WERI-Rb-1 (cell line): ENCODE measurements around the gene PRKAG2.
A peak's percentile ranks its signal among the peaks of the same experiment; 100 is the strongest.

Experiments used
- DNase-seq: peaks from one replicate; pipeline ENCODE4 v3.0.0-alpha.2; 2020
- H3K27ac ChIP-seq: fragments of 250-450 bp; sonication (Bioruptor Pico); 2 replicates; pipeline ENCODE4 v1.5.1; 2020; ENCODE audit warnings: mild to moderate bottlenecking, moderate library complexity
- H3K27me3 ChIP-seq: fragments of 250-450 bp; sonication (Bioruptor Pico); 2 replicates; pipeline ENCODE4 v1.5.1; 2021; ENCODE audit warnings: mild to moderate bottlenecking, low read depth, moderate library complexity; ENCODE audit not compliant: insufficient read depth, severe bottlenecking
- H3K36me3 ChIP-seq: fragments of 250-450 bp; sonication (Bioruptor Pico); 2 replicates; pipeline ENCODE4 v1.5.1; 2020; ENCODE audit warnings: mild to moderate bottlenecking, moderate library complexity
- H3K4me3 ChIP-seq: 2 replicates; pipeline ENCODE4 v1.5.1; 2011; ENCODE audit warnings: low read depth, mild to moderate bottlenecking, control low read depth, low read length
- H3K9me3 ChIP-seq: fragments of 250-450 bp; sonication (Bioruptor Pico); 2 replicates; pipeline ENCODE4 v1.5.1; 2021; ENCODE audit warnings: mild to moderate bottlenecking, moderate library complexity; ENCODE audit not compliant: severe bottlenecking
- CTCF ChIP-seq: IDR thresholded peaks from 2 replicates; pipeline ENCODE4 v1.5.1; 2011; ENCODE audit warnings: low read depth, mild to moderate bottlenecking, control low read depth, inconsistent platforms, low read length

Gene PRKAG2

GRCh38 chr7:151762583-151763245 is 114.2 kb downstream of the PRKAG2 start:
- no peak for TF ChIP-seq CTCF
- no peak overlapping the region for H3K27ac ChIP-seq
- H3K36me3 ChIP-seq = no peaks in the 10 kb centered on the region
- H3K9me3 ChIP-seq = no peaks in the 10 kb centered on the region
- no peak for DNase-seq
- no peaks in the 10 kb centered on the region for H3K27me3 ChIP-seq
- H3K4me3 ChIP-seq = no peak overlapping the region

GRCh38 chr7:151761957-151762356 is 115.0 kb downstream of the PRKAG2 start:
- Histone ChIP-seq H3K36me3 (no peaks in the 10 kb centered on the region), H3K4me3 (no peak overlapping the region), H3K9me3 (no peaks in the 10 kb centered on the region), H3K27me3 (no peaks in the 10 kb centered on the region), H3K27ac (no peak overlapping the region)
- DNase-seq = no peak
- TF ChIP-seq CTCF = no peak

GRCh38 chr7:151761231-151761630 is 115.7 kb downstream of the PRKAG2 start:
- Histone ChIP-seq H3K4me3 (no peak overlapping the region), H3K36me3 (no peaks in the 10 kb centered on the region), H3K9me3 (no peaks in the 10 kb centered on the region), H3K27me3 (no peaks in the 10 kb centered on the region), H3K27ac (no peak overlapping the region)
- no peak for TF ChIP-seq CTCF
- DNase-seq = no peak

- H3K27me3 ChIP-seq = no peaks in the 10 kb centered on the region
- no peak overlapping the region for H3K4me3 ChIP-seq
- no peak overlapping the region for H3K27ac ChIP-seq
- peak; percentile 73 for DNase-seq
- TF ChIP-seq CTCF = peak; percentile 90
- H3K36me3 ChIP-seq = no peaks in the 10 kb centered on the region
- no peaks in the 10 kb centered on the region for H3K9me3 ChIP-seq
Measured at GRCh38 chr7:151759591-151760042, 117.3 kb downstream of the PRKAG2 start.

GRCh38 chr7:151758622-151759540 is 118.0 kb downstream of the PRKAG2 start:
- TF ChIP-seq CTCF = no peak
- Histone ChIP-seq H3K27me3 (no peaks in the 10 kb centered on the region), H3K36me3 (no peaks in the 10 kb centered on the region), H3K27ac (no peak overlapping the region), H3K9me3 (no peaks in the 10 kb centered on the region), H3K4me3 (no peak overlapping the region)
- no peak for DNase-seq
